SHP77 treated with DMSO at 0.1 percent for 48 hours (cell line): ENCODE data around the gene RET.

Experiments
- DNase-seq: peaks from one replicate; lab custom pipeline; 2025; lab: John Stamatoyannopoulos, UW

The RET gene

GRCh38 chr10:43108951-43109350 lies 32.1 kb downstream of the RET start:
- no peak for DNase-seq

GRCh38 chr10:43109671-43110249 lies 32.9 kb downstream of the RET start:
- no peak for DNase-seq

GRCh38 chr10:43110338-43111071 lies 33.6 kb downstream of the RET start:
- DNase-seq: no peak

GRCh38 chr10:43111101-43111500 lies 34.2 kb downstream of the RET start:
- no peak for DNase-seq

- no peak for DNase-seq
These were observed 35.2 kb downstream of the RET start for GRCh38 chr10:43111921-43112607.

GRCh38 chr10:43112608-43112961 lies 35.7 kb downstream of the RET start:
- no peak for DNase-seq

- DNase-seq: no peak
These were observed 36.6 kb downstream of the RET start for GRCh38 chr10:43113201-43114087.

- DNase-seq: no peak
These were observed 37.3 kb downstream of the RET start for GRCh38 chr10:43114088-43114742.

GRCh38 chr10:43114743-43115611 lies 38.1 kb downstream of the RET start:
- DNase-seq: no peak

GRCh38 chr10:43115881-43116595 lies 39.2 kb downstream of the RET start:
- DNase-seq: no peak

- no peak for DNase-seq
These were observed 39.7 kb downstream of the RET start for GRCh38 chr10:43116596-43116995.

- DNase-seq: no peak
These were observed 40.3 kb downstream of the RET start for GRCh38 chr10:43117031-43117776.

GRCh38 chr10:43117777-43118583 lies 41.1 kb downstream of the RET start:
- no peak for DNase-seq

- no peak for DNase-seq
These were observed 42.0 kb downstream of the RET start for GRCh38 chr10:43118631-43119415.

GRCh38 chr10:43119416-43120115 lies 42.7 kb downstream of the RET start:
- DNase-seq: no peak

- DNase-seq: no peak
These were observed 43.5 kb downstream of the RET start for GRCh38 chr10:43120116-43120928.
